ENCODE measurements around the gene UGGT2.
"Not testable (repeated sequence)": the region's sequence is repeated elsewhere in the genome, so short reads cannot be mapped to it uniquely, and the experiment has no call there.

Gene UGGT2

GRCh38 chr13:96053003-96053703, at the start of gene UGGT2:
Gene UGGT2 (minus strand): TSS chr13:96053401. CDS start chr13:96053312, 89 bp downstream.
- DNase-seq (ENCODE audit: low read depth), result no peak

- DNase-seq (ENCODE audit: low read depth), result no peak
Observed at GRCh38 chr13:96100457-96101220, 47.4 kb upstream of the UGGT2 start.

- DNase-seq (ENCODE audit: low read depth), result no peak
Observed at GRCh38 chr13:96093296-96094006, 40.2 kb upstream of the UGGT2 start.

- DNase-seq (ENCODE audit: low read depth), result no peak
Observed at GRCh38 chr13:96091164-96092117, 38.2 kb upstream of the UGGT2 start.

GRCh38 chr13:96090240-96091101, 37.3 kb upstream of the UGGT2 start:
- no peak for DNase-seq (ENCODE audit: low read depth)

GRCh38 chr13:96089749-96090239, 36.6 kb upstream of the UGGT2 start, which contains the start of gene HS6ST3:
Gene HS6ST3 (plus strand): TSS chr13:96090107.
- DNase-seq (ENCODE audit: low read depth), result no peak

- no peak for DNase-seq (ENCODE audit: low read depth)
Observed at GRCh38 chr13:96089139-96089538, 35.9 kb upstream of the UGGT2 start.

- no peak for DNase-seq (ENCODE audit: low read depth)
Observed at GRCh38 chr13:96086736-96087135, 33.5 kb upstream of the UGGT2 start.

- no peak for DNase-seq (ENCODE audit: low read depth)
Observed at GRCh38 chr13:96082640-96083039, 29.4 kb upstream of the UGGT2 start.

- DNase-seq (ENCODE audit: low read depth), result no peak
Observed at GRCh38 chr13:96081888-96082287, 28.7 kb upstream of the UGGT2 start.

- no peak for DNase-seq (ENCODE audit: low read depth)
Observed at GRCh38 chr13:96080676-96081075, 27.5 kb upstream of the UGGT2 start.

GRCh38 chr13:96075953-96076543, 22.8 kb upstream of the UGGT2 start:
- DNase-seq (ENCODE audit: low read depth), result no peak

GRCh38 chr13:96072392-96072791, 19.2 kb upstream of the UGGT2 start:
- DNase-seq (ENCODE audit: low read depth), result no peak

- no peak for DNase-seq (ENCODE audit: low read depth)
Observed at GRCh38 chr13:96071504-96071903, 18.3 kb upstream of the UGGT2 start.

GRCh38 chr13:96068729-96069128, 15.5 kb upstream of the UGGT2 start:
- DNase-seq (ENCODE audit: low read depth), result no peak

GRCh38 chr13:96065849-96066248, 12.6 kb upstream of the UGGT2 start:
- DNase-seq (ENCODE audit: low read depth), result no peak

GRCh38 chr13:96052656-96053002, 572 bp downstream of the UGGT2 start:
- DNase-seq (ENCODE audit: low read depth), result no peak

- not testable (repeated sequence) for DNase-seq (ENCODE audit: low read depth)
Observed at GRCh38 chr13:96051946-96052345, 1.3 kb downstream of the UGGT2 start.

GRCh38 chr13:96051491-96051890, 1.7 kb downstream of the UGGT2 start:
- DNase-seq (ENCODE audit: low read depth), result not testable (repeated sequence)

- DNase-seq (ENCODE audit: low read depth), result not testable (repeated sequence)
Observed at GRCh38 chr13:96050955-96051354, 2.2 kb downstream of the UGGT2 start.
